ENCODE results near the gene SLC66A2. TPM values are rescaled to one million over a fixed set of nuclear protein-coding genes. Genes with fewer than 3 reads are reported as not detected.

Gene SLC66A2
- total RNA-seq, 4 donors from 2014 or later, result 93.5 to 193 (median 100) TPM

- H3K9me3 ChIP-seq, result no peaks in the 10 kb centered on the region
- DNase-seq, result peak in 1 of 2 donors; percentile 1
- peak overlapping the region in 1 of 3 donors; percentile 88 for H3K27ac ChIP-seq
- 90 to 93% methylated on average over 14 to 16 of the region's 16 CpGs for WGBS, 2 donors
- no peaks in the 10 kb centered on the region for H3K27me3 ChIP-seq
- TF ChIP-seq CTCF (IDR thresholded peaks at IDR 0.05), result no peak
- no peak for TF ChIP-seq POLR2A (IDR thresholded peaks at IDR 0.05)
- peaks cover 17 to 28% of the 10 kb centered on the region in 2 donors for H3K36me3 ChIP-seq
- H3K4me3 ChIP-seq (replicated peaks in 1 of 3), result no peak overlapping the region
- intact Hi-C loops (cut with DNase I), result no loop called here
- peaks cover 64 to 68% of the 10 kb centered on the region in 2 donors for H3K4me1 ChIP-seq
Observed at GRCh38 chr18:79941473-79942119, 9.9 kb downstream of the SLC66A2 start.

- H3K9me3 ChIP-seq, result no peaks in the 10 kb centered on the region
- H3K27me3 ChIP-seq, result no peaks in the 10 kb centered on the region
- TF ChIP-seq CTCF (IDR thresholded peaks at IDR 0.05) (no peak), POLR2A (IDR thresholded peaks at IDR 0.05) (no peak)
- H3K36me3 ChIP-seq, result peaks cover 17 to 28% of the 10 kb centered on the region in 2 donors
- peaks cover 62 to 68% of the 10 kb centered on the region in 2 donors for H3K4me1 ChIP-seq
- DNase-seq, result peak in 1 of 2 donors; percentile 3
- 66 to 79% methylated on average over 12 to 17 of the region's 17 CpGs for WGBS, 2 donors
- intact Hi-C loops (cut with DNase I), result no loop called here
- H3K4me3 ChIP-seq (replicated peaks in 1 of 3), result no peak overlapping the region
- H3K27ac ChIP-seq, result peak overlapping the region in 2 of 3 donors; percentile 88
Observed at GRCh38 chr18:79940814-79941472, 10.5 kb downstream of the SLC66A2 start.

- peak in 1 of 2 donors; percentile 3 for DNase-seq
- H3K27me3 ChIP-seq, result no peaks in the 10 kb centered on the region
- intact Hi-C loops (cut with DNase I), result no loop called here
- no peaks in the 10 kb centered on the region for H3K9me3 ChIP-seq
- no peak for TF ChIP-seq POLR2A (IDR thresholded peaks at IDR 0.05)
- TF ChIP-seq CTCF (IDR thresholded peaks at IDR 0.05), result no peak
- H3K27ac ChIP-seq, result peak overlapping the region in 2 of 3 donors; percentile 88
- peaks cover 56 to 66% of the 10 kb centered on the region in 2 donors for H3K4me1 ChIP-seq
- peaks cover 20 to 28% of the 10 kb centered on the region in 2 donors for H3K36me3 ChIP-seq
- no peak overlapping the region for H3K4me3 ChIP-seq (replicated peaks in 1 of 3)
- WGBS, 2 donors, result 95 to 97% methylated on average over 18 of the region's 18 CpGs
Observed at GRCh38 chr18:79940126-79940813, 11.2 kb downstream of the SLC66A2 start.

- H3K36me3 ChIP-seq, result peaks cover 25 to 28% of the 10 kb centered on the region in 2 donors
- peaks cover 50 to 58% of the 10 kb centered on the region in 2 donors for H3K4me1 ChIP-seq
- 38 to 41% methylated on average over 5 of the region's 5 CpGs for WGBS, 2 donors
Observed at GRCh38 chr18:79939096-79939495, 12.4 kb downstream of the SLC66A2 start.

More at GRCh38 chr18:79939096-79939495, 12.4 kb downstream of the SLC66A2 start:
- Histone ChIP-seq H3K27me3 (no peaks in the 10 kb centered on the region), H3K9me3 (no peaks in the 10 kb centered on the region), H3K27ac (peak overlapping the region; percentile 77 to 94 (median 88)), H3K4me3 (replicated peaks in 1 of 3) (no peak overlapping the region)
- TF ChIP-seq POLR2A (IDR thresholded peaks at IDR 0.05) (peak in 1 of 2 donors; percentile 35), CTCF (IDR thresholded peaks at IDR 0.05) (no peak)
- DNase-seq, result peak; percentile 73 to 77
- intact Hi-C loops (cut with DNase I), result no loop called here
